Fibroblast of upper back skin (primary cell): ENCODE measurements around the gene HTD2.

Experiments
- DNase-seq: peaks from one replicate; pipeline ENCODE4 v3.0.0-alpha.2; 2013

Gene HTD2

DNA sequence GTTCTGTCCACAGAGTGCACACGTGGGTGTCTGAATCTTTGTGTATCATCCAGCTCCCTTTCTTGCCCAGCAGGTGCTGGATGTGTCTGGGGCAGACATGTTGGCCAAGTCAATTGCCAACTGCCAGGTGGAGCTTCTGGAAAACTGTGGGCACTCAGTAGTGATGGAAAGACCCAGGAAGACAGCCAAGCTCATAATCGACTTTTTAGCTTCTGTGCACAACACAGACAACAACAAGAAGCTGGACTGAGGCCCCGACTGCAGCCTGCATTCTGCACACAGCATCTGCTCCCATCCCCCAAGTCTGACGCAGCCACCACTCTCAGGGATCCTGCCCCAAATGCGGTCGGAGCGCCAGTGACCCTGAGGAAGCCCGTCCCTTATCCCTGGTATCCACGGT, 12.8 kb upstream of the HTD2 start:
- DNase-seq = no peak

DNA sequence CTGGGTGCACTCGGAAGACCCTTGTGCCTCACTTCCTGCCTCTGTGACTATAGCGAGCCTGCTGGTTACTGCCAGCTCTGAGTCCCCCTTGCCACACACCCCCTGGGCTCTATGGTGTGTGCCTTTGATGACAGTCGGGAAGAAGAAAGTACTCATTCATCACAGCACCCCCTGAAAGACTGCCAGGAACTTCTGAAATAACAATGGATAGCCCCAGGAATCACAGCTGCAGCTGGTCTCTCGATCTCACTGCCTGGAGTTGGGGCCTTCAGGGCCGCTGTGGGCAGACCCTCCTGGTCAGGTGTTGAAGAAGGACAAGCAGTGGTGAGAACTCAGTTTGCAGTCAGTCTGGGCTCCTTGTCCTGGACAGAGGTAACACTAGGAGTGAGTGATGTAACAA, 10.1 kb upstream of the HTD2 start:
- no peak for DNase-seq

DNA sequence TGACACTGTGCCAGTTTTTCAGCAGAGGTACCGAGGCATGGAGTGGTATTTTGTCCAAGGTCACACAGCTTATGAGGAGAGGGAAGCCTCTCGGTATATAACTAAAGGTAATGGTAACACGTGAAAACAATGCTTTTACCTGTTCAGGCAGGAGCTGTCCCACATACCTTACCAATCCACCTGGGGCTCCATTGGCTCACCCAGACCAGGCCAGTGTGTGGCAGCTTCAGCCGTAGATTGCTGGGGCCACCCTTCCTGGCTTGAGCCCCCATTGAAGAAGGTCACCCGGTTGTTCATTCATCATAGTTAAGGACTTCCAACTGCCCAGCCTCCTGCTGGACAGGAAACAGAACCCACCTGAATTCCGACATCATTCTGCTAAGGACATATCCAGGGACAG, 9.5 kb upstream of the HTD2 start:
- no peak for DNase-seq

DNA sequence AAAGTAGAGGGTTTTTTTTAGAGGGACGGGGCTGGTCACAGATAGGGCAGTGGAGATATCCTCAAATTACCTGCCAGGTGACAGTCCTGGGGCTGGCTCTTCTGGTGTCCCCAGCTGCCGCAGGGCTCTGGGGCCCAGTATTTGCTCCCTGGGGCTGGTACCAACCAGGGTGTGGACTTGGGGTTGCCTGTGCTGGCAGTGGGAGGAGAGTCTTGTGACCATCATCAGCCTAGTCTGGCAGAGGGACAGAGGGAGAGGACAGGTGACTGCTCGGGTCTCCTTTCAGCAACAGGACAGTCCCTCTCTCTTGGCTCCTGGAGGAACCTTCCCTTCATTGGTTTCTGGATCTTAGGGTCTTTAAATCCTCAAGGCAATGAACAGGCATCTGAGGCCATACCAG, 8.1 kb upstream of the HTD2 start:
- DNase-seq = no peak

DNA sequence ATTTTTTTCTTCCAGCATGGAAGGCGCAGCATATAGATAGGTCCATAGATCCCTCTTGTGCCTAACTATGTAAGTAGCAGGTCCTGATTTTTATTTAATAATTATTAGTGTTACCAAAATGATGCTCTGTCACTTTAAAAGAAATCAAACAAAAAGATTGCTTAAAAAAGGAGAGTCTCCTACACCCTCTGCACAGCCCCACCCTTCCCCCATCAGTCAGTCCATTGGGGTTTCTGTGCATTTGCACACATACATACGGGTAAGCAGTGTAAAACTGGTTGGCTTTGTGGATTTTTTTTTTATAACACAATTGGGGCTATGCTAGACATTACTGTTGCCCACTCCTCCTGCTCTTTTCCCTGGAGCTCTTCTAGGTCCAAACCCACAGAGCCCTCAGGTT, 7.2 kb upstream of the HTD2 start:
- no peak for DNase-seq

DNA sequence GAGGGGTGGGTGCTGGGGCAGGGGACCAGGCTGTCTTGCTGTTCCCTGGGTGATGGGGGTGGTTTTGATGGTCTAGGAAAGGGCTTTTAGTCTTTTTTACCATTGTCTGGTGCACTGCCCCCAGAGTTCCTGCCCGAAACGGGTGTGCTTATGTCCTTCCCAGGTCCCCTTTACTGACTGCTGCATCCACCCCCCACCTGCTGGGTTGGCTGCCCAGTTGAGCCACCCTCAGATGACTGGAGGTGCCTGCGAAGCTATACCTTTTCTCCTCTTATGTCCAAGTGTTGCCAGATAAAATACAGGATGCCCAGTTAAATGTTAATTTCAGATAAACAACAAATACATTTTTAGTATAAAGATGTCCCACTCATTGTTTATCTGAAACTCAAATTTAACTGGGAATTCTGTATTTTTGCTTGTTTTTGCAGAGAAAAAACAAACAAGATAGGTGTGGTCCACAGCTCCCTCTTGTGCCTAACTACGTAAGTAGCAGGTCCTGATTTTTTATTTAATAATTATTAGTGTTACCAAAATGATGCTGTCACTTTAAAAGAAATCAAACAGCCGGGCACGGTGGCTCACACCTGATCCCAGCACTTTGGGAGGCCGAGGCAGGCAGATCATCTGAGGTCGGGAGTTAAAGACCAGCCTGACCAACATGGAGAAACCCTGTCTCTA, 6.3 kb upstream of the HTD2 start:
- DNase-seq = peak; percentile 46

DNA sequence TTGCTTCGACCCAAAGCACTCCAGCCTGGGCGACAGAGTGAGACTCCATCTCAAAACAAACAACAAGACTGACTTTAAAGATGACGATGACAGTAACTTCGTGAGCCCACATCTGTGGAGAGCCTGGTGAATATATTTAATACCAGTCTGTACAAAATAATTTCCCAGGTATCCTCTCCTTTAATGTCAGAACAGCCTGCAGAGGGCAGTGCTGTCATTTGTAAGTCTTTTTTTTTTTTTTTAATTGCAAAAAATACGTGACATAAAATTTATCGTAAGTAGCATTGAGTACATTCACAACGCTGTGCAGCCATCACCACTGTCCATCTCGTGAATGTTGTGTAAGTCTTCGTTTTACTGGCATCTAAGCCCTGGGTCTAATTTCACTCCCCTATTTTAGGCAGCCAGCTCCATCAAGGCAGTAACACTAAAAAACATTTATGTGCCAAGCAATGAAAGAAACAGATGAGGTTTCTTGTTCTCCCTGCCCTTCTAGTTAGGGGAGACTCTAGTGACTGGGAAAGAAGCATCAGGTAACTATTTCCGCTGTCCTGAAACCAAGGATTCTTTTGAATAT, 1.4 kb downstream of the HTD2 start:
- DNase-seq = peak; percentile 59

DNA sequence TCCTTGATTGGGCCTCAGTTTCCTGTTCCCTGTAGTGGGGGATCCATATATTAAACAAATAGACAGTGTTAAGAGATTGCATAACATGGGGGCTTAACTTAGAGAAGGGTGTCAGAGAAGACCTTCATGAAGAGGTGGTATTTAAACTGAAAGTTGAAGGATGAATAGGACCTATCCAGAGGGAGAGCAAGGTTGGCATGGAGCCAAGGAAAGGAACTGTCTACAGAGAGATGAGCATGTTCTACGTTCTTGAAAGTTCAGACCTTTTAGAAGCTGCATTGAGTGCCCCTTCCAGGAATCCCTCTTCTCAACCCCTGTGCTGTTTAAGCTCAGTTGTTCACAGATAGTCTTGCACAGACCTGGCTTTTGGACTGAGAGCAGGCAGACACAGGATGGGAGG, 2.4 kb downstream of the HTD2 start:
- no peak for DNase-seq

DNA sequence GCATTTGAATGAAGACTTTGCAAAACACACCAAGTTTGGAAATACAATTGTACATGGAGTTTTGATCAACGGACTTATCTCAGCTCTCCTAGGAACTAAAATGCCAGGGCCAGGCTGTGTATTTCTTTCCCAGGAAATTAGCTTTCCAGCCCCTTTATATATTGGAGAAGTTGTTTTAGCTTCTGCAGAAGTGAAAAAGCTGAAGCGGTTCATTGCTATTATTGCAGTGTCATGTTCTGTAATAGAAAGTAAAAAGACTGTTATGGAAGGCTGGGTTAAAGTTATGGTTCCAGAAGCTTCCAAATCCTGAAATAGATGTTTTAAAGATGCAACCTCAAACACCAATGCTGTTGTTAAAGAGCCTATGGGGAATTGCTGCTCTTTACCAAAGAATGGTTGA, 11.5 kb downstream of the HTD2 start:
- no peak for DNase-seq

DNA sequence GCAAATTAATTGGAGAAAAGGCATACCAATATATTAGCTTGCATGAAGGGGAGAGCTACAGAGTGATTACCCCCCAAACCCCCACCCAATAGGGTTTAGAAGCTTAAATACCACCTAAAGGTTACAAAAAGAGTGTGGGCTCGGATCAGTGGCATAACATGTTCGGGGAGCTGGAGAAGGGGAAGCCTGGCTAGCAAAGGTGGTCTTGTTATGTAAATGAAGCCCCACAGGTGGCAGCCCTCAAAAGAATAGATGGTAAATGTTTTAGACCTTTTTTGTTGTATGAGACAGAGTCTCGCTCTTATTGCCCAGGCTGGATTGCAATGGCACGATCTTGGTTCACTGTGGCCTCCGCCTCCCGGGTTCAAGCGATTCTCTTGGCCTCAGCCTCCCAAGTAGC, 15.5 kb downstream of the HTD2 start:
- no peak for DNase-seq

DNA sequence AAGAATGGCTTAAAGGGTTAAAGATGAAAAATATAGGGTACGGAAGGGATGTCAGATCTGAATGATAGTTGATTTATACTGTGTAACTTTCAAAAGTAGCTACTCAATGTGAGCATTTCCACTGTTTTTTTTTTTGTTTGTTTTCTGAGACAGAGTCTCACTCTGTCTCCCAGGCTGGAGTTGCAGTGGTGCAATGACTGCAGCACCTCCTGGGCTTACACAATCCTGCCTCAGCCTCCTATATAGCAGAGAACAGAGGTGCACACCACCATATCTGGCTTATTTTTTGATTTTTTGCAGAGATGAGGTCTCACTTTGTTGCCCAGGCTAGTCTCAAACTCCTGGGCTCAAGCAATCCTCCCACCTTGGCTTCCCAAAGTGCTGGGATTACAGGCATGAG, 16.5 kb downstream of the HTD2 start:
- DNase-seq = no peak

DNA sequence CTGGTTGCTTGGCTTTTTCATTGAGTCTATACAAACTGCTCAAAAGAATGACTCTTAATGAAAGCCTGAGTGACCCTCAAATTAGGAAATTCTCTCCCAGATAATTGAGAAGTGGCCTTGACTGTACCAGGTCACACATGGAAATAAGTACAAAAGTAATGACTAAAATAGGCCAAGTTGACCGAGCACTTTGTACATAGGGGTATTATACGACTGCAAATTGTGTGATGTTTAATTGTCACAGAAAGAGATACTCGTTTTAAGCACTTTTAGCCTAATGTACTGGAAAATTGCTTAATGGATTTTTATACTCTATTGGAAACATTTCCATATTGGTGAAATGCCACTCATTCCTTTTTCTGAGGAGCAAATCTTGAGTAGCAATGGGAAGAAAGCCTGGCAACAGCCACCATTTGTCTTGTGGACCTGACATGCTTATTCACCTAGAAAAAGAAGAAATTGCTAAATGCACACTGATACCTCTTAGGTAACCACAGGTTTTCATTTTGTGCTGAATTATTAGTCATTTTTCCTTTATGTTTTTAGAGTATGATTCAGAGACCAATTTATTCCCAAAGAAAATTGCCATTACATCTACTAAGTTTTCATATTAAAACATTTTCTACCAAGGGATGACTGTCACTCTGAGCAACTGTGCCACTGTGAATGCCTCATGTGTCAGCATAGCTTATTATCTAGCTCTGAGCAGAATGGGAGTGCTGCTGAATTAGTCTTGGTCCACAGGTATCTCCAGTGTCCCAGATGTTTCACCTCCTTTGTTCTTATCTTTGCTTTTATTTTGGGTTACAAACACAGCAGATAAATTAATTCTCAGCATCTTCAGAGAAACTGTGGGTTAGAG, 17.4 kb downstream of the HTD2 start:
- no peak for DNase-seq

DNA sequence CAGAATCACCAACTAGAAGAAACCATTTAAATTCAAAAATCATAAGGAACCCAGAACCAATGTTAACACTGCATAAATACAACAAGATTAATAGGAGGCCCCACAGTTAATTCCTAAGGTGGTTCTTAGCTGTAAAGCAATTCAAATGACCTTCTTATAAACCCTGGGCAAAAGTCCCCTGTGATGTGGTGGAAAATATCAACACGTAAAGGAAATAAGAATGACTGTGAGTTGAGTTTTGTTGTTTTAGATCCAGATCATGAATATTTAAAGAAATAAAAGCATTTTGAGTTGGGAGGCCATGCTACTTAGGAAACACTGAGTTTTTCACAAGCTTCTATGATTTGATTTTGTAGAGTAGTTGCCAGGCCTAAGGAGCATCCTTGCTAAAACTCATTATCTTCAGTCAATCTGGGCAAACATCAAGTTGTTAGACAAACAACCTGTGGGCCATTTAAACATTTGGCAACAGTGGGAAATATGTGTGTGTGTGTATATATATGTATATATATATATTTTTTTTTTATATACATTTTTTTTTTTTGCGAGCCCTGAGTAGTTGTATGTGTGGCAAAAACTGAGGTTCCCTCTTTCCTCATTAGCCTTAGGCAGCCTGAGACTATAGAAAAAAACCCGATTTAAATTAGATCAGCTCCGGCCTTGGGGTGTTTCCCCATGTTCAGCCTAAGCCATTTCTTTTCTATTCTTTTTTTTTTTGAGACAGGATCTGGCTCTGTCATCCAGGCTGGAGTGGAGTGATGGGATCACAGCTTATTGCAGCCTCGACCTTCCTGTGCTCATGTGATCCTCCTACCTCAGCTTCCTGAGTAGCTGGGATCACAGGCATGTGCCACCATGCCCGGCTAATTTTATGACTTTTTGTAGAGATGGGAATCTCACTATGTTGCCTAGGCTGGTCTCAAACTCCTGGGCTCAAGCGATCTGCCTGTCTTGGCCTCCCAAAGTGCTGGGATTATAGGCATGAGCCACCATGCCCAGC, 18.4 kb downstream of the HTD2 start:
- no peak for DNase-seq

DNA sequence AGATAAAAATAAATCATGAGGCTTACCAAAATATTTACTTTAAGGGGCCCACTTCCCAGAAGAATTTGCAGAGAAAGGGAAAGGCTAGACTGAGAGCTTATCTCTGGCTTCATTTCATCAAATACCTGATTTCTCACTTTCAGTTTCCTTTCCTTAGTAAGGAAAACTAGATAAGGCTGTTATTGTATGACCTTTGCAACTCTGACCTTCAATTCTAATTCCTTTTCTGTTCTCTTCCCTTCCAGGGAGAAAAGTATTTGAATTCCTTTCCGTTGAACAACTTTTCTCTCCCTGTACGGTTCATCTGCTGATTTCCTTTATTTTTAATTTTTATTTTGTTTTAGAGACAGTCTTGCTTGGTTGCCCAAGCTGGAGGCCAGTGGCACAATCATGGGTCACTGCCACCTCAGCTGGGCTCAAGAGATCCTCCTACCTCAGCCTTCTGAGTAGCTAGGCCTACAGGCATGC, 19.2 kb downstream of the HTD2 start:
- no peak for DNase-seq

DNA sequence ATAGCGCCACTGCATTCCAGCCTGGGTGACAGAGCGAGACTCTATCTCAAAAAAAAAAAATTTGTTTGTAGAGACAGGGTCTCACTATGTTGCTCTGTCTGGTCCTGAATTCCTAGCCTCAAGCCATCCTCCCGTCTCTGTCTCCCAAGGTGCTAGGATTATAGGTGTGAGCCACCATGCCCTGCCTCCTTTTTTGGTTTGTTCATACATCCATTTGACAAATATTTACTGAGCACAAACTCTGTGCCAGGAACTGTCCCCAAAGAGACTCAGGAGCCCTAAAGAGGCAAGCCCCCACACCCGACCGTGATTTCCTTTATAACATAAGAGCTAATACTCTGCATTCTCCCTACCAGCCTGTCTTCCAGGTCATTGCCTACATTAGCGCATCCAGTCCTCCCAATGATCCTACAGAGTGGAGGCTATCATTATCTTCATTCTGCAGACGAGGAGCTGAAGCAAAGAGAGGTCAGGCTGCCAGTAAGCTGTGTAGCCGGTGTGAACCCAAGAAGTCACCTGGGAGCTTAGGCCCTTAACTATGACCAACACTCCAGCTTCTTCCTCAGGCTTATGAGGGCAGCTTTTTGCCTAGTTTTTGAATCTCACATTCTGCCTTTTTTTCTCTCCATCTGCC, 20.1 kb downstream of the HTD2 start:
- no peak for DNase-seq

DNA sequence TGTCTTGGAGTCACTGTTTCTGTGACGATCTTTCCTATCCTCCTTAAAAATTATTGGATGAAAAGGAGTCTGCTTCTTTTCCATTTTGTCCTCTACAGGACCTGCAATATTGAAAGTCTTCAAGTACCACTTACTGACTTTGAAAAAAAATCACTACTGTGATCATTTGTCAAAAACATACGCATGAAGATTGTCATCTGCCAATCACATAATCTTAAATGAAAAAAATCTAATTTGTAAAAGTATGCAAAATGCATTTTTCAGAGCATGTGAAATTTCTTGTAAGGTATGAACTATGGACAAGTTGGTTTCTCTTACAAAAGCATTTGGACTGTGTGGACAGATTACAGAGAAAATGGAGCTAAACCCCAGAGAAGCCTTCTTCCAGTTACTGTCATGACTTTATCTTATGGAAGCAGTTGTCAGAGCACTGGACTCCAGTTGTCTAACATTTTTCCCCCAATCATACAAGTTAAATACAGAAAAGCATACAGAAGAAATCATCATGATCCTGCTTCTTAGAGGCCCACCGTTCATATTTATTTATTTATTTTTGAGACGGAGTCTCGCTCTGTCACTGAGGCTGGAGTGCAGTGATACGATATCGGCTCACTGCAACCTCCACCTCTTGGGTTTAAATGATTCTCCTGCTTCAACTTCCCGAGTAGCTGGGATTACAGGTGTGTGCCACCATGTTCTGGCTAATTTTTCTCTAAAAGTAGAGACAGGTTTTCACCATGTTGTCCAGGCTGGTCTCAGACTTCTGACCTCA, 23.0 kb downstream of the HTD2 start:
- DNase-seq = no peak

DNA sequence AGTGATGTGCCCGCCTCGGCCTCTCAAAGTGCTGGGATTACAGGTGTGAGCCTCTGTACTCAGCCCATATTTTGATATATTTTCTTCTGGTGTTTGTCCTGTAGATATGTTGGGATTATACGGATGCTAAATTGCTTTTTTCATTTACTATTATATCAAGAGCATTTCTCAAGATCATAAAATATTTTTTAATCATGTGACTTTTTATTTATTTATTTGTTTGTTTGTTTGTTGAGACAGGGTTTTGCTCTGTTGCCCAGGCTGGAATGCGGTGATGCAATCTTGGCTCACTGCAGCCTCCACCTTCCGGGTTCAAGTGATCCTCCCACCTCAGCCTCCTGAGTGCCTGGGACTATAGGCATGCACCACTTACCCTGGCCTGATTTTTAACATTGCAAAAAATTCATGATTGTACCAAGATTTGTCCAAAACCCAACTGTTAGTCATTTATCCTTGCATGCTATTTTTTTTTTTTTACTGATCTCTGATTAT, 23.6 kb downstream of the HTD2 start:
- DNase-seq = no peak

DNA sequence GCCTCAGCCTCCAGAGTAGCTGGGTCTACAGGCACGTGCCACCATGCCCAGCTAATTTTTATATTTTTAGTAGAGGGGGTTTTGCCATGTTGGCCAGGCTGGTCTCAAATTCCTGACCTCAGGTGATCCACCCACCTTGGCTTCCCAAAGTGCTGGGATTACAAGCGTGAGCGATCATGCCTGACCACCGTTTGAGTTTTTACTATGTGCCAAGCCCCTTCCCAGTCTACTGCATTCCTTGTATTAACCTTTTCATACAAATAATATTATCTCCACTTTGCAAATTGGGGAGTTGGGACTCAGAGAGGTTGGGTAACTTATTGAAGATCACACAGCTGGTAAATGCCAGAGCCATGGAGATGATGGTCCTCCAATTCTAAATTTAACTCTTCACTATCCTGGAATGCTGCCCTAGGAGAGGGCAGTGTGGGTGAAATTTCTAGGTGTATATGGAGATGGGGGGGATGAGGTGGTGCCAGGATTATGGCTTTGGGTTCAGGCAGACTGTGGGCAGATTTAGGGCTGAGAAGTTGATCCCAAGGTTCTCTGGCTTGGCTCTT, 25.4 kb downstream of the HTD2 start:
- no peak for DNase-seq

DNA sequence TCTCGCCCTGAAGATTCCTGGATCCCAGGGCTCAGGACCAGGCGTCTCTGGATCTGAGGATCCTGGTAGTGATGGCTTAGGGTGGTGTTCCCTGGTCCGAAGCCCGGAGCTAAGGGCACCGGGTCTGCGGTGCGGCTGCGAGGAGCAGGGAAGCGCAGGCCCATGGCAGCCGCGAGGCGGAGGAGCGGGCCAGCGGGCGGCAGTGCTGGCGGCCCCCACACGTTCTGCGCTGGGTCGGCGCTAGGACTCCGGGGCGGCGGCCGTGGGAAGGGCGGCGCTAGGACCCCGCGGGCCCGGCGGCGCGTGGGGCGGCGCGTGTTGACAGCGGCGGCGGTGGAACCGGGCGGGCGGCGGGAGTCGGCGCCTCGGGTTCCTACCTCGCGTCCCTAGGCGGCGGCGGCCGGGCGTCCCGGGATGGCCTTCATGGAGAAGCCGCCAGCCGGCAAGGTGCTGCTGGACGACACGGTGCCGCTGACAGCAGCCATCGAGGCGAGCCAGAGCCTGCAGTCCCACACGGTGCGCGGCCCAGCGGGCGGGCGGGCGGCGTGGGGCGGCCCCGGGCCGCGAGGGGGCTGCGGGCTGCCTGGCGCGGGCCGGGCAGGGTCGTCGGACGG, 26.4 kb downstream of the HTD2 start, which contains the start of gene PXK:
Gene PXK (plus strand): TSS at position 318 of the 614 bp plus-strand sequence. CDS start 97 bp downstream, at position 415.
- peak; percentile 76 for DNase-seq
